Measurements from ENCODE around the gene RAB35. TPM values are rescaled to one million over a fixed set of nuclear protein-coding genes. Genes with fewer than 3 reads are reported as not detected.

Gene RAB35
- total RNA-seq, 1 donor from 2014 or later, result 32.8 TPM

GRCh38 chr12:120145164-120145563, 28.6 kb upstream of the RAB35 start:
- Histone ChIP-seq H3K4me3 (ENCODE audit: low read depth, low read length) (no peak overlapping the region), H3K27me3 (ENCODE audit: control insufficient read depth, insufficient read depth, low read length) (no peaks in the 10 kb centered on the region), H3K36me3 (ENCODE audit: control insufficient read depth, insufficient read depth, low read length) (peaks cover 11% of the 10 kb centered on the region)
- TF ChIP-seq CTCF (IDR thresholded peaks at IDR 0.05; ENCODE audit: insufficient read depth, low read length, poor library complexity, severe bottlenecking), result no peak
- DNase-seq (ENCODE audit: low read depth), result no peak

- no peak for DNase-seq (ENCODE audit: low read depth)
- H3K36me3 ChIP-seq (ENCODE audit: control insufficient read depth, insufficient read depth, low read length), result peaks cover 9% of the 10 kb centered on the region
These were observed 27.7 kb upstream of the RAB35 start for GRCh38 chr12:120144215-120144614.

GRCh38 chr12:120142231-120142877, 25.8 kb upstream of the RAB35 start:
- H3K4me3 ChIP-seq (ENCODE audit: low read depth, low read length), result no peak overlapping the region
- no peaks in the 10 kb centered on the region for H3K27me3 ChIP-seq (ENCODE audit: control insufficient read depth, insufficient read depth, low read length)
- peaks cover 9% of the 10 kb centered on the region for H3K36me3 ChIP-seq (ENCODE audit: control insufficient read depth, insufficient read depth, low read length)
- TF ChIP-seq CTCF (IDR thresholded peaks at IDR 0.05; ENCODE audit: insufficient read depth, low read length, poor library complexity, severe bottlenecking), result no peak
- DNase-seq (ENCODE audit: low read depth), result no peak

More at GRCh38 chr12:120144215-120144614, 27.7 kb upstream of the RAB35 start:
- no peaks in the 10 kb centered on the region for H3K27me3 ChIP-seq (ENCODE audit: control insufficient read depth, insufficient read depth, low read length)
- no peak for TF ChIP-seq CTCF (IDR thresholded peaks at IDR 0.05; ENCODE audit: insufficient read depth, low read length, poor library complexity, severe bottlenecking)
- H3K4me3 ChIP-seq (ENCODE audit: low read depth, low read length), result no peak overlapping the region

GRCh38 chr12:120141336-120141735, 24.8 kb upstream of the RAB35 start:
- TF ChIP-seq CTCF (IDR thresholded peaks at IDR 0.05; ENCODE audit: insufficient read depth, low read length, poor library complexity, severe bottlenecking), result no peak
- no peak for DNase-seq (ENCODE audit: low read depth)
- H3K4me3 ChIP-seq (ENCODE audit: low read depth, low read length), result no peak overlapping the region
- no peaks in the 10 kb centered on the region for H3K27me3 ChIP-seq (ENCODE audit: control insufficient read depth, insufficient read depth, low read length)
- peaks cover 9% of the 10 kb centered on the region for H3K36me3 ChIP-seq (ENCODE audit: control insufficient read depth, insufficient read depth, low read length)

GRCh38 chr12:120140603-120141002, 24.1 kb upstream of the RAB35 start:
- no peak for TF ChIP-seq CTCF (IDR thresholded peaks at IDR 0.05; ENCODE audit: insufficient read depth, low read length, poor library complexity, severe bottlenecking)
- DNase-seq (ENCODE audit: low read depth), result no peak
- H3K4me3 ChIP-seq (ENCODE audit: low read depth, low read length), result no peak overlapping the region
- peaks cover 9% of the 10 kb centered on the region for H3K36me3 ChIP-seq (ENCODE audit: control insufficient read depth, insufficient read depth, low read length)
- no peaks in the 10 kb centered on the region for H3K27me3 ChIP-seq (ENCODE audit: control insufficient read depth, insufficient read depth, low read length)

- TF ChIP-seq CTCF (IDR thresholded peaks at IDR 0.05; ENCODE audit: insufficient read depth, low read length, poor library complexity, severe bottlenecking), result no peak
- Histone ChIP-seq H3K36me3 (ENCODE audit: control insufficient read depth, insufficient read depth, low read length) (peaks cover 10% of the 10 kb centered on the region), H3K4me3 (ENCODE audit: low read depth, low read length) (no peak overlapping the region), H3K27me3 (ENCODE audit: control insufficient read depth, insufficient read depth, low read length) (no peaks in the 10 kb centered on the region)
- DNase-seq (ENCODE audit: low read depth), result no peak
These were observed 23.4 kb upstream of the RAB35 start for GRCh38 chr12:120139958-120140357.
